EL (cell line): Measurements from ENCODE around the gene STARD3.
A peak's percentile ranks its signal among the peaks of the same experiment; 100 is the strongest.

Experiments used
- DNase-seq: peaks from one replicate; pipeline ENCODE4 v3.0.0-alpha.2; 2016

STARD3 gene

GRCh38 chr17:39604911-39605491 is 31.9 kb upstream of the STARD3 start:
- DNase-seq: no peak

- no peak for DNase-seq
These were observed 31.2 kb upstream of the STARD3 start for GRCh38 chr17:39605492-39606433.

GRCh38 chr17:39606434-39607056 is 30.4 kb upstream of the STARD3 start:
- no peak for DNase-seq

DNA sequence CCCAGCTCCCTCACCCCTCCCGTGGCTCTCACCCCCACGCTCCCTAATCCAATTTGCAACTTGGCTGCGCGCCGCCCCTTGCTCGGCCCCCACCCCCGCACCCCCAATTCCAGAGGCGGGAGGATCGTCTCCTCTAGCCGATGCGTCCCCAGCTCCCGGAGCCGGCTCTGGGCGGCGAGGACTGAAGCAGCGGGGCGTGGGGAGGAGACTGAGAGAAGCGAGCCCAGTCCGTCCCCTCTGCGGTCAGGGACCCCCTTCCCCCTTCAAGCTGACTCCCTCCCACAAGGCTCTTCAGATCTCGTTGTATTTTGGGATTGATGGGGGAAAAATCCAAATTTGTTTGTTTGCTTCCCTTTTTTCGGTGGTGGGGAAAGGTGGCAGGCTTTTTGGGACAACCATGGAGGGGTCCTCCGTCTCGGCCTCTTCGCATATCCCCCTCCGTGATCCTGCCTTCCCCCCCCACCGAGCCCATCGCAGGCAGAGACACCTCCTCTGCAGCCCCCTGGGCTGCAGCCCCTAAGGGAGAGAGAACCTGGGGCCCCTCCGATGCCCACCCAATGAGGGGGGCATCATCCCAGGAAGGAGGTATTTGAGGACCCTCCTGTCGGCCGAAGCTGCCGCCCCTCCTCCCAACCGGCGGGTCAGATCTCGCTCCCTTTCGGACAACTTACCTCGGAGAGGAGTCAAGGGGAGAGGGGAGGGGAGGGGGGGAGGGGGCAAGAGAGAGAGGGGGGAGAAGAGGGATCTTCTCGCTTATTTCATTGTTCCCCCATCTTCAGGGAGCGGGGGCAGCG is 29.7 kb upstream of the STARD3 start:
- DNase-seq: no peak

DNA sequence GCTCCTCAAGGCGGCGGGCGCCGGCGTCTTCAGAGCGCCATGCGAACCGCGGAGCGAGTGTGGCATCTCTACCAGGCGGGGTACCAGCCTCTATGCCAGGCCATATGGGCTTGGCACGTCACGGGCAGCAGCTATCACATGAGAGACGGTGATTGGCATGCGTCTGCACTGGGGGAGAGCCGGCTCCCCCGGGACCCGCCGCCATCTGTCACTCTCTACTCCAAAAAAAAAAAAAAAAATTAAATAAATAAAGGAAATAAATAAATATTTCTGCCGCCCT is 29.2 kb upstream of the STARD3 start, which contains the start of gene NEUROD2:
Gene NEUROD2, minus strand, starts transcription at position 70 of the 280 bp plus-strand sequence. CDS start 1,321 bp downstream, outside the sequence.
- DNase-seq: no peak

GRCh38 chr17:39608142-39608981 is 28.6 kb upstream of the STARD3 start:
- no peak for DNase-seq

- no peak for DNase-seq
These were observed 27.4 kb upstream of the STARD3 start for GRCh38 chr17:39609416-39610025.

- no peak for DNase-seq
These were observed 25.4 kb upstream of the STARD3 start for GRCh38 chr17:39611401-39612112.

GRCh38 chr17:39612291-39612894 is 24.6 kb upstream of the STARD3 start:
- DNase-seq: no peak

DNA sequence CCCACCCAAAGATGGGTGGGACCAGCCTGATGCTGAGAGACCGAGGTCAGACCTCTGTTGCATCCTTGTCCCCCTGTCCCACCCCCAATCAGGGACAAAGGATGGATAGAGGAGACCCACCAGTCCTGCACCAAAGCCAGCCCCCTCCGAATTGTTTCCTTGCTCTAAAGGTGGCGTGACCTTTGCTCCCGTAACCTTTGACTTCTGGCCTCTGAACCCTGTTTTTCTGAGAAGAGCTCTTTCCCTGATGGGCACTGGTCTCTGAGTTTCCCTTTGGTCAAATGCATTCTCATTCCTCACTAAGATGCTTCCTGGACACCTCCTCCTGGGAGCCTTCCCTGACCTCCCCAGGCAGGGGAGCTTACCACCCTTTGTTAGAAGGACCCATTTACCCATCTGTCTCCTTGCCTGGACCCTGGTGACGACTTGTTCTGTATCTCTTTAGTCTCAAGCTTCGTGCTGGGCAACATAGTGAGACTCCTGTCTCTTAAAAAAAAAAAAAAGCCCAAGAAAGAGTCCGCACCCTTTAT is 23.9 kb upstream of the STARD3 start:
- no peak for DNase-seq

DNA sequence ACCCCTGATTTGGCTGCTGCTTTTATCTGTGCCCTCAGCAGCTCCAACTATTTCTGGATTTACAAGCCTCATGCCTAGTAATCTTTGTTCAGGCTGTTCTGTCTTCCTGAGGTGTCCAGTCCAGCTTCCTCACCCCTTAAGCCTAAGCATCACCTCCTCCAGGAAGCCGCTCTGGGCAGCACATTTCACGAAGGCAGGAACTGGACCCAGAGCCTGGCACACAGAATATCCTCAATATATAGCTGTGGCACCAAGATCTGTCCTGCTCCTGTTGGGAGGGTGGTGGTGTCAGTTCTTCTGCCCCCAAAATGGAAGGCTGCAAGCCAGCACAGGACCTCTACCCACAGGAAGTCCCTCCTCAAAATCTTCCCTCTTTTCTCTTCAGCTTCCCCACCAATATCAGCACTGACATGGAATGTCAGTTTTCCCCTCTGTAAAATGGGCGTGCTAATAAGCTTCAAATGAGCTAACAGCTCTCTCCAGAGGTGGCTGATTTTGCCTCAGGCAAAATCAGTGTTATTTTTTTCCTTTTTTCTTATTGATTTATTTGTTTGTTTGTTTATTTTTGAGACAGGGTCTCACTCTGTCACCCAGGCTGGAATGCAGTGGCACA is 22.3 kb upstream of the STARD3 start:
- no peak for DNase-seq

DNA sequence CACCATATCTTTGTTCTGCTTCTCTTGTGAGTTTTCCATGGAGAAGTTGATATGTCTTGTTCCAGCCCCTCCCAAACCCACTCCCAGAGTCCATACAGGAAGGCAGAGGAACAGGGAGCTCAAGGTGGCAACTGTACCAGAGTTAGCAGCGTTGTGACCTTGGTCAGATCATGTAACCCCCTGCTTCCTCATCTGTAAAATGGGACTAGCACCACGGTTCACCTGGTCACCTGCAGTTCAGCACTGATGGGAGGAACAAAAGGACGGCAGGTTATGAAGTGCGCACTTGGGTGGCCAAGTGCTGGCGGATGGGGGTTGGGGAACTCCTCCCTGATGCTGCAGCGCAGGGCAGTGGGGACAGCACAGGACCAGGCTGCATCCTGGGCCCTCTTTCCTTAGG is 21.5 kb upstream of the STARD3 start:
- no peak for DNase-seq

- DNase-seq: no peak
These were observed 19.9 kb upstream of the STARD3 start for GRCh38 chr17:39617100-39617445.

DNA sequence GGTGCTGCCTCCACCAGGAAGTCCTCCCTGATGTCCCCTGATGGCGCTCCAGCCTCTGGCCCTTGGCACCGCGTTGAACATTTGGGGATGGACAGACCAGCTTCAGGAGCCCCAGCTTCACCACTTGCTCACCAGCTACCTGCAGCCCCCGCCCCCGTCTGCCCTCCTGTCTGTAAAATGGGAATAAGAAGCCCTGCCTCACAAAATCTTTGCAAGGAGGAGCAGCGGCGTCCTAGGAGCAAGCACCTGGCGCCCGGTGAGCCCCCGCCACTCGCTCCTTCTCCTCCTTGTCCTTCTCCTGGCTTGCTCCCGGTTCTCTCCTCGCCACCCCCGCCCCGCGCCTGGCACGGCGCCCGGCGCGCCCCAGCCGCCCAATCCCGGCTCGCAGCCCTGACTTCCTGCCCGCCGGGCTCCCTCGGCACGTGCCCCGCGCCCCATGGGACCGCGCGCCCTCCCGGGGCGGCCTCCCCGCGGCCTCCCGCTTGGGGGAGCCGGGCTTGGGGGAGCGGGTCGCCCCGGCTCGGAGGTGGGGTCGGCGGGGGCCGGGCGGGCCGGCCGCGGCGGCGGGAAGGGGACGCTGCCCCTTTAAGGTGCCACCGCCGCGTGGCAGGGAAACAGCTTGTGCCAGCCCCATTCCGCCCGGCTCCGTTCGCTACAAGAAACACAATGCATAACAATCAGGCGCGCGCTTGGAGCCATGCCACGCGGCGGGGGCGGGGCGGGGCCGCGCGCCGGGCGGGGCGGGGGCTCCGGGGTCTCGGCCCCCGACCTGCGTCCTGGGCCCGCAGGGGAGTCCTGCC is 19.3 kb upstream of the STARD3 start:
- peak; percentile 68 for DNase-seq

GRCh38 chr17:39618246-39618913 is 18.6 kb upstream of the STARD3 start:
- peak; percentile 24 for DNase-seq

DNA sequence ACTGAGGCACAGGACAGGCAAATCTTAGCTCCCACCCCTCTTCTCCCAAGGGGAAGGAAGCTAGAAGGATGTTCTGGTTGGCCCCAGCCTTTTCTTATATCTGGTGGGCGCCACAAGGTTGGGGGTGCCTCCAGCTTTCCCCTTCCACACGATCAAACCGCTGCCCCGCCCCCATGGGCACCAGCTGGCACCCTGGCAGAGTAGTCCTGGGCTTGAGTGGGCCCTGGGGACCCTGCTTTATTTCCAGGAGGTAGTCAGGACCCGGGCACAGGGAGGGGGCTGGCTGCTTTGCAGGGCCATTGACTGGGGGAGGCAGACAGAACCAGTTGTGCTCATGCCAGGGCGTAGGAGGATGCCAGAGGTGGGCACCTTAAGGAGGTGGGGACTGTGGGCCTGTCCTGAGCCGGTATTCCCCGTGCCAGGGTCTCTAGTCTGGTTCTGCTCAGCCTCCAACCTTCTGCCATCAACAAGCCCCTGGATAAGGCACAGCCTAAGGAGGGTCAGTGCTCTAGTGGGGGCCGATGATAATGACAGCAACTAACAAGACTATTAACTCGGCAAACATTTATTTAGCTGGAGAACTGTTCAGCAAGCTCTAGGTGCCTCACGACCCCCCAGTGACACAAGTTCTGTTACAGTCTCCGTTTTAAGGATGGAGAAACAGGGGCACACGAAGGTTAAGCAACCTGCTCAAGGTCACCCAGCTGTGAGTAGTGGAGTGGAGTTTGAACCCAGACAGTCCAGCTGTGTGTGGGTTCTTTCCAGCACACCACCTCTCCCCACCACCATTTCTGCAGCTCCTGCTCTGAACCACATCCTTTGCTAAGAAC is 17.8 kb upstream of the STARD3 start:
- DNase-seq: no peak

GRCh38 chr17:39619786-39620101 is 17.2 kb upstream of the STARD3 start:
- DNase-seq: no peak
